Peyer's patch (tissue), 4 donors: Measurements from ENCODE around the gene ZPBP. TPM values are rescaled to one million over a fixed set of nuclear protein-coding genes. Genes with fewer than 3 reads are reported as not detected.

Experiments
- DNase-seq, 3 donors: peaks; one replicate each; pipeline ENCODE4 v3.0.0-alpha.2; 2017 to 2019
- H3K27ac ChIP-seq, 4 donors: fragments of 200-600 bp; sonication (generic); one replicate each; pipeline ENCODE4 v1.5.1; 2016 to 2019
- H3K27me3 ChIP-seq, 2 donors: fragments of 200-600 bp; sonication (generic); one replicate each; pipeline ENCODE4 v1.5.1; 2019
- H3K36me3 ChIP-seq, 3 donors: fragments of 200-600 bp; sonication (generic); one replicate each; pipeline ENCODE4 v1.5.1; 2016 to 2019
- H3K4me1 ChIP-seq, 4 donors: fragments of 200-600 bp; sonication (generic); one replicate each; pipeline ENCODE4 v1.5.1; 2016 to 2019
- H3K4me3 ChIP-seq, 4 donors: fragments of 200-600 bp; sonication (generic); 1 replicate in 3 of 4; 2 replicates in 1 of 4; pipeline ENCODE4 v1.5.1; 2016 to 2019; ENCODE audit warnings: mild to moderate bottlenecking in 1 of 4
- H3K9me3 ChIP-seq, 4 donors: fragments of 200-600 bp; sonication (generic); one replicate each; pipeline ENCODE4 v1.5.1; 2016 to 2019; ENCODE audit warnings: mild to moderate bottlenecking in 1 of 4
- POLR2A ChIP-seq, 2 donors: fragments of 450-650 bp; IDR thresholded peaks; one replicate each; pipeline ENCODE4 v1.5.1; 2017; ENCODE audit warnings: antibody characterized with exemption in 2 of 2, mild to moderate bottlenecking in 2 of 2, moderate library complexity in 2 of 2
- total RNA-seq, 4 donors: library from RNA; depleted of rRNA; stranded (reverse); fragments of >200 nt; gene quantifications; one replicate each; pipeline ENCODE4 v1.1.0, GENCODE V29; 2016
- TF ChIP-seq, protein P1 (sequence below), 6 experiments: fragments of 450-650 bp in 4 of 6; fragments of 200-600 bp in 2 of 6; sonication (generic) in 1 of 6; IDR thresholded peaks; one replicate each; pipeline ENCODE4 v1.5.1; 2017 to 2019; ENCODE audit warnings: antibody characterized with exemption in 6 of 6, mild to moderate bottlenecking in 3 of 6, moderate library complexity in 1 of 6

Gene ZPBP
- total RNA-seq, 4 donors from 2014 or later, result not detected

DNA sequence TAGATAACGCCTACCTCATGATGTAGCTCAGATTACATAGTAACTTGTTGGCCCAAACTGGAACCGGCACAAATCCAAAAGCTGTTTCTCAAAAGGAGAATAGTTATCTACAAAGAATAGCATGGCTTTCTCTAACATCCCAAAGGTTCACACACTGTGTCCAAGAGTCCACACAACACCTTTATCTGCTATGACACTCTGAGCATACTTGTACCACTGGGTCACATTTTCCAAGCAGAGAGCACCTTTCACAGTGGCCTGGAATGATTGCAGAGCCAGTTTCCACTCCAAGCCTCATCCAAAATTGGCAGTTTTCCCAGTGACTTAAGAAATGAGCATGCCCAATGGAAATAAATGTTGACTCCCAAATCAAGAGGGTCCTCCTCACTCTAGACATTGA is 164.3 kb downstream of the ZPBP start:
- Histone ChIP-seq H3K4me3 (no peak overlapping the region), H3K36me3 (no peaks in the 10 kb centered on the region), H3K9me3 (peaks cover 0 to 7% (median 3%) of the 10 kb centered on the region in 4 donors), H3K27ac (no peak overlapping the region), H3K4me1 (no peaks in the 10 kb centered on the region), H3K27me3 (no peaks in the 10 kb centered on the region)
- TF ChIP-seq, protein P1, sequence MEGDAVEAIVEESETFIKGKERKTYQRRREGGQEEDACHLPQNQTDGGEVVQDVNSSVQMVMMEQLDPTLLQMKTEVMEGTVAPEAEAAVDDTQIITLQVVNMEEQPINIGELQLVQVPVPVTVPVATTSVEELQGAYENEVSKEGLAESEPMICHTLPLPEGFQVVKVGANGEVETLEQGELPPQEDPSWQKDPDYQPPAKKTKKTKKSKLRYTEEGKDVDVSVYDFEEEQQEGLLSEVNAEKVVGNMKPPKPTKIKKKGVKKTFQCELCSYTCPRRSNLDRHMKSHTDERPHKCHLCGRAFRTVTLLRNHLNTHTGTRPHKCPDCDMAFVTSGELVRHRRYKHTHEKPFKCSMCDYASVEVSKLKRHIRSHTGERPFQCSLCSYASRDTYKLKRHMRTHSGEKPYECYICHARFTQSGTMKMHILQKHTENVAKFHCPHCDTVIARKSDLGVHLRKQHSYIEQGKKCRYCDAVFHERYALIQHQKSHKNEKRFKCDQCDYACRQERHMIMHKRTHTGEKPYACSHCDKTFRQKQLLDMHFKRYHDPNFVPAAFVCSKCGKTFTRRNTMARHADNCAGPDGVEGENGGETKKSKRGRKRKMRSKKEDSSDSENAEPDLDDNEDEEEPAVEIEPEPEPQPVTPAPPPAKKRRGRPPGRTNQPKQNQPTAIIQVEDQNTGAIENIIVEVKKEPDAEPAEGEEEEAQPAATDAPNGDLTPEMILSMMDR (IDR thresholded peaks at IDR 0.05), result no peak
- no peak for TF ChIP-seq POLR2A (IDR thresholded peaks at IDR 0.05)
- no peak for DNase-seq

DNA sequence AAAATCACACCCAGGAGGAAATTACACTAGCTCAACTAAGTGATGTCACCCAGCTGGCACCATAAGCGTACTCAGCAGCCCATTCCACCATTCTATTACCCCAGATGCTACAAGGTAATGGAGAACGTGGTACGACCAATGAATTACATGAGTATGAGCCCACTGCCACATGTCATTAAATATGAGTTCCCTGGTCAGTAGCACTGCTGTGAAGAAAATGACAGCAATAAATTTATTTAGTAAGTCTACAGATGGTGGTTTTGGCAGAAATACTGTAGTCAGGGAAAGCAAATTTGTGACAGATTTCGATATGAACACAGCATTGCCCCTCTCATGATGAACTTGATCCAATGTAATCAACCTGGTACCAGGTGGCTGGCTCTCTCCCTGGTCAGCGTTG is 165.4 kb downstream of the ZPBP start:
- H3K4me1 ChIP-seq, result no peaks in the 10 kb centered on the region
- no peak overlapping the region for H3K4me3 ChIP-seq
- no peak for DNase-seq
- peaks cover 0 to 7% (median 3%) of the 10 kb centered on the region in 4 donors for H3K9me3 ChIP-seq
- H3K27ac ChIP-seq, result no peak overlapping the region
- TF ChIP-seq POLR2A (IDR thresholded peaks at IDR 0.05), result no peak
- TF ChIP-seq, protein P1 (IDR thresholded peaks at IDR 0.05), result no peak
- H3K36me3 ChIP-seq, result no peaks in the 10 kb centered on the region
- H3K27me3 ChIP-seq, result no peaks in the 10 kb centered on the region

DNA sequence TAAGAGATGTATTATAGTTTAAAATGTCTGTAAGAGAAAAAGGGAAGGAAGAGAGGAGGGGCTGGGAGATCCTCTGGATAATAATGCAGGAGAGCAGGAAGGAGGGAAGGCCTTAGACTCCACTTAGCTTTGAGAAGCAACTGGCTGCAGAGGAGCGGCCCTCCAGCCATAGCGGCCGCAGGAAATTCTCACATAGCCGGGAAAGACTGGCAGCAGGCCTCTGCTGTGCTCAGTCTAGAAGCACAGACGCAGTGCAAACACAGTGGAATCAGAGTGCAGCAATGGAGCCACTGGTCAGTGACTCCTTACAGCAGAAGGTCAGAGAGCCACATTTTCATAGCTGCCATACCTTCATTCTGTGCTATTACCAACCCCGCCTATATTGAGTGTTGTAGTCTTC is 166.3 kb downstream of the ZPBP start:
- peaks cover 0 to 6% (median 3%) of the 10 kb centered on the region in 4 donors for H3K9me3 ChIP-seq
- H3K36me3 ChIP-seq, result no peaks in the 10 kb centered on the region
- no peak overlapping the region for H3K4me3 ChIP-seq
- no peak overlapping the region for H3K27ac ChIP-seq
- DNase-seq, result no peak
- TF ChIP-seq, protein P1 (IDR thresholded peaks at IDR 0.05), result no peak
- TF ChIP-seq POLR2A (IDR thresholded peaks at IDR 0.05), result no peak
- H3K27me3 ChIP-seq, result no peaks in the 10 kb centered on the region
- no peaks in the 10 kb centered on the region for H3K4me1 ChIP-seq

DNA sequence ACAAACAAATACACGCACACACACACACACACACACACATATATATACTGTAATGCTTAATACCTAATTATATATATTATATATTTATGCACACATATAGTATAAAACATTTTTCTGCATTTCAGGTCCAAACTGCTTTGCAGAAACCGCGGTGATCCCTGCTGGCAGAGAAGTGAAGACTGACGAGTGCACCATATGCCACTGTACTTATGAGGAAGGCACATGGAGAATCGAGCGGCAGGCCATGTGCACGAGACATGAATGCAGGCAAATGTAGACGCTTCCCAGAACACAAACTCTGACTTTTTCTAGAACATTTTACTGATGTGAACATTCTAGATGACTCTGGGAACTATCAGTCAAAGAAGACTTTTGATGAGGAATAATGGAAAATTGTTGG is 181.1 kb downstream of the ZPBP start:
- no peak for DNase-seq
- TF ChIP-seq POLR2A (IDR thresholded peaks at IDR 0.05), result no peak
- TF ChIP-seq, protein P1 (IDR thresholded peaks at IDR 0.05), result no peak
- no peaks in the 10 kb centered on the region for H3K36me3 ChIP-seq

DNA sequence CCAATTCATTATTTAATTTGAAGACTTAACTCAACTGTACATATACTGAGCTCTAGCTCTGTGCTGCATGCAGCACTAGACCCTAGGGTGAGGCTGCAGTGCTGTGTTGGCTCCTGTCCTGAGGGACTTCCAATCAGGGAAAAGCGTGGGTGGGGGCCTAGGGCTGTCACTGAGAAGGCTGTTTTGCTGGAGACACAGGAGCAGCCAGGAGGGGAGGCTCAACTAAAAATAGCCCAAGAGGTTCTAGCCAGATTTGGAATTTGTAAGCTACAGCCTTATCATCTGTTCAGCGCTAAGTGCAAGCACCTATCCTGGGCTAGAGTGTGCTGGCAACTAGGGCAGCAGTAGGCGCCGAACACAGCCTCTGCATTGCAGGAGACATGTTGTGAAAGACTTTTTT is 198.5 kb downstream of the ZPBP start:
- H3K36me3 ChIP-seq, result no peaks in the 10 kb centered on the region
- TF ChIP-seq, protein P1 (IDR thresholded peaks at IDR 0.05), result no peak
- TF ChIP-seq POLR2A (IDR thresholded peaks at IDR 0.05), result no peak
- H3K4me3 ChIP-seq, result no peak overlapping the region
- no peaks in the 10 kb centered on the region for H3K27me3 ChIP-seq
- H3K9me3 ChIP-seq, result no peaks in the 10 kb centered on the region
- H3K4me1 ChIP-seq, result no peaks in the 10 kb centered on the region
- DNase-seq, result no peak
- H3K27ac ChIP-seq, result no peak overlapping the region

More for the DNA sequence above, 181.1 kb downstream of the ZPBP start:
- Histone ChIP-seq H3K4me1 (no peaks in the 10 kb centered on the region), H3K27me3 (no peaks in the 10 kb centered on the region), H3K4me3 (no peak overlapping the region), H3K9me3 (no peaks in the 10 kb centered on the region), H3K27ac (no peak overlapping the region)

DNA sequence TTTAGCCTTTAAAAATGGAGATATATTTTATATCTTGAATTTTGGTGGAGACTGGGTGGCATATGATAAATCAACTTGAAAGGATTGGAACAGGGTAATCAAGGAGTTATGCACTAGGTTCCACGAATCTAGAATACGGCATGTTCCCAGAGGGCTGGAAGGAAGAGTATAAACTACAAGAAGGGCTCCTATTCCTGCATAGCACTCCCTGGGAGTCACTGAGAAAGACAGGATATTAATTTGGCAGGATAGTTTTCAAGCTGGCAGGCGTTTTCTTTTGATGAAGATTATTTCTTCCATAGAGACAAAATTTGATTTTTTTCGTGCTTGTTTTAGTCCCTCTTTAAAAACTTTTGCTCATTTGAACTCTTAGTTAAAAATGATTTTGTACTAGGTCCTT is 199.9 kb downstream of the ZPBP start:
- no peak for DNase-seq
- H3K4me1 ChIP-seq, result no peaks in the 10 kb centered on the region
- H3K9me3 ChIP-seq, result no peaks in the 10 kb centered on the region
- no peak overlapping the region for H3K4me3 ChIP-seq
- no peaks in the 10 kb centered on the region for H3K27me3 ChIP-seq
- no peak overlapping the region for H3K27ac ChIP-seq
- TF ChIP-seq, protein P1 (IDR thresholded peaks at IDR 0.05), result no peak
- no peak for TF ChIP-seq POLR2A (IDR thresholded peaks at IDR 0.05)
- H3K36me3 ChIP-seq, result no peaks in the 10 kb centered on the region
